Endothelial cell of umbilical vein (primary cell): ENCODE results near the gene PDK2. TPM values are rescaled to one million over a fixed set of nuclear protein-coding genes. Genes with fewer than 3 reads are reported as not detected.

ENCODE experiments used
- BruUV-seq: library from RNA; stranded (reverse); fragments of 400-500 nt; replicated peaks from 2 replicates; lab custom pipeline; 2021; lab: Mats Ljungman, UMichigan
- CTCF ChIA-PET: fragments of 300-600, 350-600 bp; sonication (Branson Sonifier 250); formaldehyde crosslinking; loops from one replicate; lab custom pipeline; 2021; ENCODE audit warnings: antibody characterized with exemption, inconsistent platforms; lab: Charles Lee
- POLR2A ChIA-PET: fragments of 300-600, 350-600 bp; sonication (Branson Sonifier 250); formaldehyde crosslinking; loops from one replicate; lab custom pipeline; 2021; ENCODE audit warnings: antibody characterized with exemption, inconsistent platforms; lab: Charles Lee
- DNase-seq: peaks from one replicate; pipeline ENCODE4 v3.0.0-alpha.2; 2011; ENCODE audit warnings: low read depth, low spot score
- FAIRE-seq: peaks from 2 replicates; lab custom pipeline; 2011; peaks lifted over from hg19 to GRCh38; lab: Jason Lieb, UNC
- H2AFZ ChIP-seq: 2 replicates; pipeline ENCODE4 v1.6.0; 2012; ENCODE audit warnings: low read depth, low read length, control low read depth, inconsistent platforms
- H3K27ac ChIP-seq: 2 replicates; pipeline ENCODE4 v1.5.1; 2011; ENCODE audit warnings: low read depth, mild to moderate bottlenecking, control low read depth, low read length, moderate library complexity; ENCODE audit not compliant: insufficient read depth
- H3K27me3 ChIP-seq, 2 experiments: 2 replicates each; pipeline versions ENCODE4 v1.6.0 to v1.6.1; 2011; ENCODE audit warnings: low read length in 2 of 2, mixed read lengths in 1 of 2; ENCODE audit not compliant: control insufficient read depth in 2 of 2, insufficient read depth in 2 of 2
- H3K36me3 ChIP-seq, 2 experiments: 2 replicates in 1 of 2; 3 replicates in 1 of 2; pipeline ENCODE4 v1.5.1; 2011; ENCODE audit warnings: low read length in 2 of 2, mild to moderate bottlenecking in 1 of 2, moderate library complexity in 1 of 2; ENCODE audit not compliant: control insufficient read depth in 2 of 2, insufficient read depth in 2 of 2; ENCODE audit errors: extremely low read depth in 1 of 2
- H3K4me1 ChIP-seq: 3 replicates; pipeline ENCODE4 v1.5.1; 2011; ENCODE audit warnings: mild to moderate bottlenecking, low read length; ENCODE audit not compliant: control insufficient read depth, insufficient read depth; ENCODE audit errors: extremely low read depth
- H3K4me2 ChIP-seq: 2 replicates; pipeline ENCODE4 v1.6.1; 2011; ENCODE audit warnings: low read length, control low read depth, mixed read lengths; ENCODE audit not compliant: insufficient read depth
- H3K4me3 ChIP-seq, 3 experiments: fragments of 200-600 bp in 1 of 3; sonication (generic), shearing (Covaris generic) in 1 of 3; replicated peaks in 1 of 3; 2 replicates each; pipeline ENCODE4 v1.5.1; 2011 to 2016; ENCODE audit warnings: control low read depth in 3 of 3, low read length in 3 of 3, mild to moderate bottlenecking in 2 of 3, inconsistent platforms in 1 of 3, low read depth in 1 of 3, moderate library complexity in 1 of 3; ENCODE audit not compliant: insufficient read depth in 1 of 3
- H3K79me2 ChIP-seq: 2 replicates; pipeline ENCODE4 v1.6.0; 2012; ENCODE audit warnings: low read length, inconsistent platforms; ENCODE audit not compliant: control insufficient read depth, insufficient read depth
- H3K9ac ChIP-seq: replicated peaks from 2 replicates; pipeline ENCODE3; 2011; ENCODE audit warnings: low read length, control low read depth; ENCODE audit not compliant: insufficient read depth; ENCODE audit errors: extremely low read depth
- H3K9me1 ChIP-seq: replicated peaks from 3 replicates; pipeline ENCODE4 v1.6.0; 2011; ENCODE audit warnings: mild to moderate bottlenecking, low read length; ENCODE audit not compliant: control insufficient read depth, insufficient read depth; ENCODE audit errors: extremely low read depth
- H3K9me3 ChIP-seq: replicated peaks from 2 replicates; pipeline ENCODE4 v1.5.1; 2012; ENCODE audit warnings: low read length, inconsistent platforms; ENCODE audit not compliant: control insufficient read depth, insufficient read depth
- H4K20me1 ChIP-seq: replicated peaks from 2 replicates; pipeline ENCODE3; 2011; ENCODE audit warnings: mild to moderate bottlenecking, low read length; ENCODE audit not compliant: control insufficient read depth, insufficient read depth; ENCODE audit errors: extremely low read depth
- EZH2 ChIP-seq: IDR thresholded peaks from 2 replicates; pipeline ENCODE4 v1.6.1; 2012; ENCODE audit warnings: borderline replicate concordance, low read depth, mild to moderate bottlenecking, moderate library complexity, low read length, inconsistent platforms; ENCODE audit not compliant: severe bottlenecking
- FOS ChIP-seq: IDR thresholded peaks from 2 replicates; pipeline ENCODE4 v1.6.1; 2011; ENCODE audit warnings: mild to moderate bottlenecking, low read length, moderate library complexity, borderline replicate concordance; ENCODE audit not compliant: insufficient read depth
- GATA2 ChIP-seq: IDR thresholded peaks from 2 replicates; pipeline ENCODE4 v1.7.0; 2011; ENCODE audit warnings: low read depth, mild to moderate bottlenecking, moderate library complexity, mixed read lengths, low read length; ENCODE audit not compliant: insufficient read length, insufficient read depth
- JUN ChIP-seq: IDR thresholded peaks from 2 replicates; pipeline ENCODE4 v1.6.1; 2011; ENCODE audit warnings: borderline replicate concordance, low read depth; ENCODE audit not compliant: insufficient read length, insufficient read depth
- MYC ChIP-seq: IDR thresholded peaks from one replicate; pipeline ENCODE4 v1.6.1; 2011; ENCODE audit warnings: mild to moderate bottlenecking, low read depth, low read length
- POLR2A ChIP-seq: IDR thresholded peaks from 2 replicates; pipeline ENCODE4 v1.6.1; 2012; ENCODE audit warnings: low read depth, mild to moderate bottlenecking, control low read depth, low read length
- POLR2AphosphoS5 ChIP-seq: IDR thresholded peaks from 2 replicates; pipeline ENCODE4 v1.6.1; 2012; ENCODE audit warnings: low read depth, mild to moderate bottlenecking, control low read depth, low read length, moderate library complexity; ENCODE audit not compliant: insufficient read depth
- dilution Hi-C: fragments of 300-500 bp; cut with MboI; formaldehyde crosslinking; loops from one replicate; pipeline ENCODE4 v1.15.0; 2019; ENCODE audit warnings: low sequenced_read_pairs; ENCODE audit not compliant: extremely low pct_ligation_motif_present
- intact Hi-C: fragments of 100-400 bp; cut with micrococcal nuclease; formaldehyde crosslinking; loops from one replicate; pipeline ENCODE4 v1.10.0; 2022
- polyA plus RNA-seq, 4 experiments: library from polyadenylated mRNA; depleted of rRNA in 3 of 4; stranded (reverse) in 3 of 4; unstranded in 1 of 4; fragments of >200 nt; gene quantifications; 2 replicates each; pipeline versions ENCODE4 v1.2.1 to v1.2.3, GENCODE V29; 2011 to 2012; ENCODE audit warnings: missing spikeins in 1 of 4
- total RNA-seq: library from RNA; stranded (reverse); gene quantifications from 2 replicates; pipeline ENCODE4 v1.2.3, GENCODE V29; 2021
- TF ChIP-seq, protein P1 (sequence below), 2 donors: IDR thresholded peaks; 1 replicate in 1 of 2; 2 replicates in 1 of 2; pipeline ENCODE4 v1.5.1; 2011; ENCODE audit warnings: low read length in 2 of 2, mild to moderate bottlenecking in 2 of 2, moderate library complexity in 2 of 2, control low read depth in 1 of 2, inconsistent platforms in 1 of 2, low read depth in 1 of 2; ENCODE audit not compliant: insufficient read depth in 1 of 2; ENCODE audit errors: extremely low read depth in 1 of 2
- TF ChIP-seq, protein P2 (sequence below): IDR thresholded peaks from 2 replicates; pipeline ENCODE4 v1.6.1; 2011; ENCODE audit not compliant: insufficient read depth, insufficient read length

PDK2 gene
- total and polyA plus RNA-seq, 2 donors (not counting 3 experiments of a cell fraction or from before 2014, with no cell fraction given), result 21.3 to 114 TPM

DNA sequence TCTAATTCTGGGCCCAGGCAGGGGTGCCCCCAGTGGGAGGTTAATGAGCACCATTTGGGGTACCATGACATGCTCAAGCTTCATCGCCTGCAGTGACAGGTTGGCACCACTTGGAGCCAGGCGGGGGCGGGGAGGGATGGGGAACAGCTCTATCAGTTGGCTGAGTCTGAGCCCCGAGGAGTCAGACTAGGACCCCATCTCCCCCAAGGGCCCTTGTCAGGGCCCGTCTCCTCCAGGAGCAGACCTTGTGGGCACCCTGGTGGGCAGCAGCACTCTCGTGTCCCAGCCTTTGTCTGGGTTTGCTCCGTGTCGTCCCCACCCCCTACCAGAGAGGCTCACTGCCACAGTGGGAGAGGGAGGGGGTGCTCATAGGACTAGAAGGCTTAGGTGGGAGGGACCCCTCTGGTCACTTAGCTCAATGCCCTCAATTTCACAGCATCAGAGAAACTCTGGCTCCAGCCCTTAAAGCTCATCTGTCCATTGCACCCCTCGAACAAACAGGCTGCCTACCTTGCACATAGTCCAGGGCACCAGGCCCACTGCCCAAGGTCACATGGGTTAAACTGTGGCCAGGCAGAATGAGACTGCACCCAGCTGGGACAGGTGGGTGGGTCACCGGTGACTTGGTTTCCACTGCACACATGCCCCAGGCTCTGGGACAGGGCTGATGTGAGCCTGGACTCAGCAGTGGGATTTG, 51.2 kb downstream of the PDK2 start:
- H2AFZ ChIP-seq, result no peak overlapping the region
- no peaks in the 10 kb centered on the region for H3K27me3 ChIP-seq
- H4K20me1 ChIP-seq, result no peaks in the 10 kb centered on the region
- peaks cover 38% of the 10 kb centered on the region for H3K4me1 ChIP-seq
- H3K79me2 ChIP-seq, result peaks cover 83% of the 10 kb centered on the region
- H3K27ac ChIP-seq, result no peak overlapping the region
- FAIRE-seq (no peak), DNase-seq (no peak)
- H3K9me3 ChIP-seq, result no peaks in the 10 kb centered on the region
- intact Hi-C loops (no loop called here), dilution Hi-C loops (no loop called here)
- peak overlapping the region; percentile 82 for H3K4me2 ChIP-seq
- H3K9ac ChIP-seq, result no peak overlapping the region
- ChIA-PET POLR2A (no interaction called here), CTCF (interaction anchor here (0.9 to 4.1 kb wide), 10 partner anchors 10 to 119 kb away, joined by 3 to 21 read pairs (median 4); partner anchors contain the start of gene SAMD14)
- no peaks in the 10 kb centered on the region for H3K9me1 ChIP-seq
- no TSS peak for BruUV-seq
- peaks cover 0 to 30% of the 10 kb centered on the region in 2 experiments for H3K36me3 ChIP-seq
- TF ChIP-seq JUN, result no peak
- TF ChIP-seq, protein P1, sequence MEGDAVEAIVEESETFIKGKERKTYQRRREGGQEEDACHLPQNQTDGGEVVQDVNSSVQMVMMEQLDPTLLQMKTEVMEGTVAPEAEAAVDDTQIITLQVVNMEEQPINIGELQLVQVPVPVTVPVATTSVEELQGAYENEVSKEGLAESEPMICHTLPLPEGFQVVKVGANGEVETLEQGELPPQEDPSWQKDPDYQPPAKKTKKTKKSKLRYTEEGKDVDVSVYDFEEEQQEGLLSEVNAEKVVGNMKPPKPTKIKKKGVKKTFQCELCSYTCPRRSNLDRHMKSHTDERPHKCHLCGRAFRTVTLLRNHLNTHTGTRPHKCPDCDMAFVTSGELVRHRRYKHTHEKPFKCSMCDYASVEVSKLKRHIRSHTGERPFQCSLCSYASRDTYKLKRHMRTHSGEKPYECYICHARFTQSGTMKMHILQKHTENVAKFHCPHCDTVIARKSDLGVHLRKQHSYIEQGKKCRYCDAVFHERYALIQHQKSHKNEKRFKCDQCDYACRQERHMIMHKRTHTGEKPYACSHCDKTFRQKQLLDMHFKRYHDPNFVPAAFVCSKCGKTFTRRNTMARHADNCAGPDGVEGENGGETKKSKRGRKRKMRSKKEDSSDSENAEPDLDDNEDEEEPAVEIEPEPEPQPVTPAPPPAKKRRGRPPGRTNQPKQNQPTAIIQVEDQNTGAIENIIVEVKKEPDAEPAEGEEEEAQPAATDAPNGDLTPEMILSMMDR (IDR thresholded peaks at IDR 0.05; ENCODE audit: extremely low read depth in 1 of 2, insufficient read depth in 1 of 2, low read depth in 1 of 2, low read length in 2 of 2), result peak in 1 of 2 donors; percentile 16
- H3K4me3 ChIP-seq, result no peak overlapping the region

DNA sequence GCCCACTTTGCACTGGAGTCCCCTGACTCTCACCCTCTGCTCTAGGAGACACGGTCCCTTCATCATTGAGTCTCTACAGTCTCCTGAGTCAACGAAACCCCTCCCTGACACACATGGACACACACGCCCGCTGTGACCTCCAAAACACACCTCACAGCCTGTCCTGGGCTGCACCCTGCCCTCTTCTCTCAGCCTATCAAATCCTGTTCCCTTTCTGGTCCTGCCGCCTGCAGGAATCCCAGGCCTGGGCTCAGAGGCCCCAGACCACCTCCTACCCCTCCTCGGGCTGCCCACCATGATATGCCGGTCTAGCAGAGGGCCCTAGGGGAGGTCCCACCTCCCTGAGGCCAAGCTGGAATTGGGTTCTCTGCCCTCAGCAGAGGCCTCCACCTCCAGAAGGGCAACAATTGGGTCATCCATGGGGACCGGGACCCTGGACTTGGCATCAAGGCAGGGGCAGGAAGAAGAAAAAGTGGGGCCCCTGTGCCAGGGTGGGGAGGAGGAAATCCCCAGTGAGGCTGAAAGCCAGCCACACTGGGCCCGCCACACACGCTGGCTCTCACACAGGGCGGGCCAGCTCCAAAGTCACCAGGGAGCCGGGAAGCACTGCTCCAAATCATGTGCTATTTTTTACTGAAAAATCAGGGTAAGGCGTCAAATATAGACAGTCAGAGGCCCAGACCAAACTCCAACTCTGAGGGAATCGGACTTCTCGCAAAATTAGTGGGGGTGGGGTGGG, 51.9 kb downstream of the PDK2 start:
- Histone ChIP-seq H3K4me2 (peak overlapping the region; percentile 82), H3K36me3 (peaks cover 0 to 26% of the 10 kb centered on the region in 2 experiments), H3K4me3 (peak overlapping the region; percentile 9 to 82 (median 65)), H3K79me2 (peaks cover 78% of the 10 kb centered on the region), H3K27me3 (no peaks in the 10 kb centered on the region), H4K20me1 (no peaks in the 10 kb centered on the region), H3K27ac (peak overlapping the region; percentile 19), H3K4me1 (peaks cover 35% of the 10 kb centered on the region), H3K9me1 (no peaks in the 10 kb centered on the region), H3K9me3 (no peaks in the 10 kb centered on the region), H2AFZ (no peak overlapping the region), H3K9ac (peak overlapping the region; percentile 42)
- BruUV-seq, result no TSS peak
- ChIA-PET CTCF (interaction anchor here (1.0 to 4.1 kb wide), 7 partner anchors 8 to 53 kb away, joined by 3 to 21 read pairs (median 5); partner anchors contain the start of gene SAMD14), POLR2A (no interaction called here)
- no peak for DNase-seq
- peak; percentile 21 for FAIRE-seq
- TF ChIP-seq, protein P1 (IDR thresholded peaks at IDR 0.05; ENCODE audit: extremely low read depth in 1 of 2, insufficient read depth in 1 of 2, low read depth in 1 of 2, low read length in 2 of 2), result no peak
- TF ChIP-seq MYC (no peak), EZH2 (no peak), POLR2A (no peak), GATA2 (no peak), FOS (no peak), JUN (no peak), POLR2AphosphoS5 (no peak)
- TF ChIP-seq, protein P2, sequence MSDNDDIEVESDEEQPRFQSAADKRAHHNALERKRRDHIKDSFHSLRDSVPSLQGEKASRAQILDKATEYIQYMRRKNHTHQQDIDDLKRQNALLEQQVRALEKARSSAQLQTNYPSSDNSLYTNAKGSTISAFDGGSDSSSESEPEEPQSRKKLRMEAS, result no peak
- dilution Hi-C loops (no loop called here), intact Hi-C loops (no loop called here)
